OCI-LY1 (cell line): Measurements from ENCODE around the gene ZDHHC6.

Source experiments
- H2AFZ ChIP-seq: fragments of 200-600 bp; sonication (generic), shearing (Covaris generic); 2 replicates; pipeline ENCODE4 v1.6.0; 2014; ENCODE audit warnings: antibody characterized with exemption, mild to moderate bottlenecking, low read length
- H3F3A ChIP-seq: fragments of 200-600 bp; sonication (generic), shearing (Covaris generic); 2 replicates; pipeline ENCODE4 v1.6.0; 2014; ENCODE audit warnings: mild to moderate bottlenecking, antibody characterized with exemption, low read length, moderate library complexity; ENCODE audit not compliant: insufficient read depth
- H3K27ac ChIP-seq: fragments of 200-600 bp; sonication (generic); 2 replicates; pipeline ENCODE4 v1.5.1; 2014; ENCODE audit warnings: low read length, mixed run types, mild to moderate bottlenecking, low read depth; ENCODE audit not compliant: poor library complexity, severe bottlenecking
- H3K27me3 ChIP-seq: fragments of 200-600 bp; sonication (generic); 2 replicates; pipeline ENCODE4 v1.6.0; 2014; ENCODE audit warnings: antibody characterized with exemption, mild to moderate bottlenecking, low read length, moderate library complexity; ENCODE audit not compliant: insufficient read depth
- H3K36me3 ChIP-seq: fragments of 200-600 bp; sonication (generic); 2 replicates; pipeline ENCODE4 v1.6.1; 2014; ENCODE audit warnings: mild to moderate bottlenecking, antibody characterized with exemption, low read length, moderate library complexity, mixed read lengths; ENCODE audit not compliant: insufficient read depth
- H3K4me1 ChIP-seq: fragments of 200-600 bp; sonication (generic); 2 replicates; pipeline ENCODE4 v1.5.1; 2014; ENCODE audit warnings: mild to moderate bottlenecking, low read length, moderate library complexity; ENCODE audit not compliant: insufficient read depth, severe bottlenecking
- H3K4me2 ChIP-seq: fragments of 200-600 bp; sonication (generic), shearing (Covaris generic); 2 replicates; pipeline ENCODE4 v1.6.1; 2014; ENCODE audit warnings: low read length
- H3K4me3 ChIP-seq: fragments of 200-600 bp; sonication (generic); 2 replicates; pipeline ENCODE4 v1.5.1; 2014; ENCODE audit warnings: low read length, low read depth, mild to moderate bottlenecking, mixed read lengths; ENCODE audit not compliant: poor library complexity, severe bottlenecking
- H3K79me2 ChIP-seq: fragments of 200-600 bp; shearing (Covaris generic); 2 replicates; pipeline ENCODE4 v1.6.1; 2016; ENCODE audit warnings: mixed run types, low read length, mixed read lengths; ENCODE audit not compliant: insufficient read depth
- H3K9ac ChIP-seq: fragments of 200-600 bp; sonication (generic), shearing (Covaris generic); 2 replicates; pipeline ENCODE4 v1.6.1; 2014; ENCODE audit warnings: mild to moderate bottlenecking, low read length, mixed read lengths
- H3K9me2 ChIP-seq: fragments of 200-600 bp; sonication (generic), shearing (Covaris generic); 2 replicates; pipeline ENCODE4 v1.6.1; 2014; ENCODE audit warnings: low read depth, mild to moderate bottlenecking, low read length, mixed read lengths
- H3K9me3 ChIP-seq: fragments of 200-600 bp; shearing (Covaris generic); 2 replicates; pipeline ENCODE4 v1.6.1; 2014; ENCODE audit warnings: low read length, mixed read lengths
- H4K20me1 ChIP-seq: fragments of 200-600 bp; sonication (generic), shearing (Covaris generic); 2 replicates; pipeline ENCODE4 v1.6.0; 2016; ENCODE audit warnings: mild to moderate bottlenecking, low read length; ENCODE audit not compliant: insufficient read depth
- CTCF ChIP-seq: fragments of 200-600 bp; sonication (generic), shearing (Covaris generic); IDR thresholded peaks from 2 replicates; pipeline ENCODE4 v1.5.1; 2017; ENCODE audit warnings: mild to moderate bottlenecking, antibody characterized with exemption, low read length, moderate library complexity, mixed read lengths
- EZH2 ChIP-seq: fragments of 200-600 bp; sonication (generic), shearing (Covaris generic); IDR thresholded peaks from 2 replicates; pipeline ENCODE4 v1.8.0; 2017; ENCODE audit warnings: borderline replicate concordance, mixed run types, mild to moderate bottlenecking, antibody characterized with exemption, low read length, moderate library complexity, mixed read lengths

ZDHHC6 gene

GRCh38 chr10:112438356-112438755, 8.4 kb downstream of the ZDHHC6 start:
- Histone ChIP-seq H3K27ac (no peak overlapping the region), H3K27me3 (no peaks in the 10 kb centered on the region), H3K36me3 (peaks cover 78% of the 10 kb centered on the region), H3F3A (no peaks in the 10 kb centered on the region), H3K4me2 (no peak overlapping the region), H3K9ac (no peak overlapping the region), H2AFZ (no peak overlapping the region), H3K79me2 (no peaks in the 10 kb centered on the region), H3K4me1 (no peaks in the 10 kb centered on the region), H4K20me1 (no peaks in the 10 kb centered on the region), H3K4me3 (no peak overlapping the region), H3K9me3 (no peaks in the 10 kb centered on the region), H3K9me2 (no peaks in the 10 kb centered on the region)
- TF ChIP-seq EZH2 (no peak), CTCF (no peak)

- H3K9ac ChIP-seq = no peak overlapping the region
Observed at GRCh38 chr10:112434988-112435619, 11.6 kb downstream of the ZDHHC6 start.

GRCh38 chr10:112433136-112433535, 13.6 kb downstream of the ZDHHC6 start:
- Histone ChIP-seq H3K4me2 (no peak overlapping the region), H3K27me3 (no peaks in the 10 kb centered on the region), H3K4me3 (no peak overlapping the region), H3K36me3 (peaks cover 85% of the 10 kb centered on the region), H2AFZ (no peak overlapping the region), H4K20me1 (no peaks in the 10 kb centered on the region), H3K79me2 (no peaks in the 10 kb centered on the region), H3K4me1 (peaks cover 8% of the 10 kb centered on the region), H3K9ac (no peak overlapping the region), H3K9me3 (no peaks in the 10 kb centered on the region), H3F3A (no peaks in the 10 kb centered on the region), H3K9me2 (no peaks in the 10 kb centered on the region), H3K27ac (no peak overlapping the region)
- TF ChIP-seq CTCF (no peak), EZH2 (no peak)

More at GRCh38 chr10:112434988-112435619, 11.6 kb downstream of the ZDHHC6 start:
- no peaks in the 10 kb centered on the region for H3F3A ChIP-seq
- no peak overlapping the region for H2AFZ ChIP-seq
- H4K20me1 ChIP-seq = no peaks in the 10 kb centered on the region
- H3K79me2 ChIP-seq = no peaks in the 10 kb centered on the region
- H3K4me3 ChIP-seq = no peak overlapping the region
- TF ChIP-seq CTCF (peak; percentile 39; the same call in 1 of the 2 replicates), EZH2 (no peak)
- H3K27me3 ChIP-seq = no peaks in the 10 kb centered on the region
- H3K4me2 ChIP-seq = no peak overlapping the region
- H3K27ac ChIP-seq = no peak overlapping the region
- H3K36me3 ChIP-seq = peaks cover 80% of the 10 kb centered on the region
- H3K9me3 ChIP-seq = no peaks in the 10 kb centered on the region
- no peaks in the 10 kb centered on the region for H3K9me2 ChIP-seq
- no peaks in the 10 kb centered on the region for H3K4me1 ChIP-seq
